Adrenal gland (tissue), 12 donors: Measurements from ENCODE around the gene S100A1. TPM values are rescaled to one million over a fixed set of nuclear protein-coding genes. Genes with fewer than 3 reads are reported as not detected.
"Not testable (repeated sequence)": the region's sequence is repeated elsewhere in the genome, so short reads cannot be mapped to it uniquely, and the experiment has no call there.

ENCODE experiments used
- DNase-seq, 7 donors: peaks; one replicate each; pipeline ENCODE4 v3.0.0-alpha.2; 2019 to 2020
- H3K27ac ChIP-seq, 5 donors: fragments of 200-600 bp; sonication (generic) in 4 of 5; 1 replicate in 3 of 5; 2 replicates in 2 of 5; pipeline versions ENCODE4 v1.5.1 to v1.8.0; 2016 to 2020; ENCODE audit warnings: mild to moderate bottlenecking in 1 of 5
- H3K27me3 ChIP-seq: fragments of 200-600 bp; 2 replicates; pipeline ENCODE4 v1.8.0; 2021
- H3K36me3 ChIP-seq, 2 donors: fragments of 200-600 bp; replicated peaks in 1 of 2; 1 replicate in 1 of 2; 2 replicates in 1 of 2; pipeline versions ENCODE4 v1.5.1 to v1.8.0; 2018 to 2022
- H3K4me1 ChIP-seq, 2 donors: fragments of 200-600 bp; replicated peaks in 1 of 2; 1 replicate in 1 of 2; 2 replicates in 1 of 2; pipeline versions ENCODE4 v1.5.1 to v1.8.0; 2018 to 2021
- H3K4me3 ChIP-seq, 4 donors: fragments of 200-600 bp; sonication (generic) in 3 of 4; one replicate each; pipeline ENCODE4 v1.5.1; 2016 to 2018
- H3K9me3 ChIP-seq, 3 donors: fragments of 200-600 bp; sonication (generic) in 1 of 3; replicated peaks in 1 of 3; 1 replicate in 2 of 3; 2 replicates in 1 of 3; pipeline versions ENCODE4 v1.5.1 to v1.8.0; 2016 to 2021
- POLR2A ChIP-seq, 2 donors: fragments of 450-650 bp; IDR thresholded peaks; one replicate each; pipeline ENCODE4 v1.6.1; 2017; ENCODE audit warnings: antibody characterized with exemption in 2 of 2, mild to moderate bottlenecking in 2 of 2, moderate library complexity in 1 of 2
- WGBS, 4 donors: extraction: QIAGEN DNeasy Blood & Tissue Kit in 2 of 4; methylation state at CpG; one replicate each; pipeline versions ENCODE4 v1.1.5 to v1.1.7; 2013 to 2017; 5-methylcytosine and 5-hydroxymethylcytosine counted together
- intact Hi-C, 2 donors: fragments of 100-400 bp; cut with DNase I; formaldehyde crosslinking; loops; one replicate each; pipeline versions ENCODE4 v1.14.1 to v1.15.0; 2022 to 2023
- polyA plus RNA-seq, 3 donors: library from polyadenylated mRNA; stranded (reverse); fragments of 200-250 nt in 2 of 3; fragments of 350-450 nt in 1 of 3; fragmentation: Illumina TruSeq in 1 of 3; extraction: RNeasy Lipid Tissue Mini Kit (QIAGEN cat#74804) in 1 of 3; gene quantifications; one replicate each; pipeline ENCODE4 v1.2.3, GENCODE V29; 2013 to 2014
- total RNA-seq, 9 donors: library from RNA; depleted of rRNA in 4 of 9; stranded (reverse); fragments of >200 nt in 4 of 9; fragments of 120-200 nt in 1 of 9; fragmentation: NEBNext Ultra II Directional in 1 of 9; extraction: Animal tissue kit (Norgen Biotek cat#: 25700) in 1 of 9; gene quantifications; one replicate each; pipeline versions ENCODE4 v1.1.0 to v1.2.4, GENCODE V29; 2013 to 2023
- TF ChIP-seq, protein P1 (sequence below), 6 experiments: fragments of 450-650 bp in 4 of 6; fragments of 200-600 bp in 2 of 6; sonication (generic) in 1 of 6; IDR thresholded peaks; 1 replicate in 5 of 6; 2 replicates in 1 of 6; pipeline versions ENCODE4 v1.5.1 to v1.8.0; 2016 to 2021; ENCODE audit warnings: antibody characterized with exemption in 6 of 6, mild to moderate bottlenecking in 2 of 6, moderate library complexity in 1 of 6
- donor health status: healthy with polysubstance abuse.
- donor health status: Bipolar disorder and iron deficiency.
- donor health status: DM: yes; HTN: yes; CAD: no.
- donor health status: DM: no; HTN: no; CAD: no.
- donor health status: DM: no; HTN: no; CAD: no.
- donor health status: DM: yes; HTN: yes; CAD: no.

The S100A1 gene
- total and polyA plus RNA-seq, 12 donors = 0.55 to 12.3 (median 2.0) TPM; not detected in 4

DNA sequence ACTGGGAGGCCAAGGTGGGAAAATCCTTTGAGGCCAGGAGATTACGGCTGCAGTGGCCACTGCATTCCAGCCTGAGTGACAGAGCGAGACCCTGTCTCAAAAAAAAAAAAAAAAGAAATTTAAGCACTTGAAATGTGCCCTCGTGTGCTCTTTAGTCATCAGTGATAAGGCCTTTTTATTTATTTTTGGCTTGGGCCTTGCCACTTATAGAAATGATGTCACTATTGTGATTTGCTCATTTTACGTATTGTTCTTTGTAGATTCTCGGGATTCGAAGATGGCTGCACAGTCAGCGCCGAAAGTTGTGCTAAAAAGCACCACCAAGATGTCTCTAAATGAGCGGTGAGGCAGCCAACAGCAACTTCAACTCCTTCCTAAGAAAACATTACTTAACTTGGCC is 8.1 kb downstream of the S100A1 start:
- no peak for DNase-seq
- H3K27ac ChIP-seq = peak overlapping the region in 2 of 5 donors; percentile 16 to 100
- TF ChIP-seq, protein P1, sequence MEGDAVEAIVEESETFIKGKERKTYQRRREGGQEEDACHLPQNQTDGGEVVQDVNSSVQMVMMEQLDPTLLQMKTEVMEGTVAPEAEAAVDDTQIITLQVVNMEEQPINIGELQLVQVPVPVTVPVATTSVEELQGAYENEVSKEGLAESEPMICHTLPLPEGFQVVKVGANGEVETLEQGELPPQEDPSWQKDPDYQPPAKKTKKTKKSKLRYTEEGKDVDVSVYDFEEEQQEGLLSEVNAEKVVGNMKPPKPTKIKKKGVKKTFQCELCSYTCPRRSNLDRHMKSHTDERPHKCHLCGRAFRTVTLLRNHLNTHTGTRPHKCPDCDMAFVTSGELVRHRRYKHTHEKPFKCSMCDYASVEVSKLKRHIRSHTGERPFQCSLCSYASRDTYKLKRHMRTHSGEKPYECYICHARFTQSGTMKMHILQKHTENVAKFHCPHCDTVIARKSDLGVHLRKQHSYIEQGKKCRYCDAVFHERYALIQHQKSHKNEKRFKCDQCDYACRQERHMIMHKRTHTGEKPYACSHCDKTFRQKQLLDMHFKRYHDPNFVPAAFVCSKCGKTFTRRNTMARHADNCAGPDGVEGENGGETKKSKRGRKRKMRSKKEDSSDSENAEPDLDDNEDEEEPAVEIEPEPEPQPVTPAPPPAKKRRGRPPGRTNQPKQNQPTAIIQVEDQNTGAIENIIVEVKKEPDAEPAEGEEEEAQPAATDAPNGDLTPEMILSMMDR (IDR thresholded peaks at IDR 0.05) = no peak
- TF ChIP-seq POLR2A (IDR thresholded peaks at IDR 0.05) = no peak
- no peaks in the 10 kb centered on the region for H3K9me3 ChIP-seq
- WGBS, 4 donors = 80 to 88% (median 87%) methylated on average over 9 of the region's 9 CpGs
- peaks cover 25 to 41% of the 10 kb centered on the region in 2 donors for H3K4me1 ChIP-seq
- no peaks in the 10 kb centered on the region for H3K27me3 ChIP-seq
- intact Hi-C loops = no loop called here
- no peak overlapping the region for H3K4me3 ChIP-seq
- peaks cover 0 to 52% of the 10 kb centered on the region in 2 donors for H3K36me3 ChIP-seq

DNA sequence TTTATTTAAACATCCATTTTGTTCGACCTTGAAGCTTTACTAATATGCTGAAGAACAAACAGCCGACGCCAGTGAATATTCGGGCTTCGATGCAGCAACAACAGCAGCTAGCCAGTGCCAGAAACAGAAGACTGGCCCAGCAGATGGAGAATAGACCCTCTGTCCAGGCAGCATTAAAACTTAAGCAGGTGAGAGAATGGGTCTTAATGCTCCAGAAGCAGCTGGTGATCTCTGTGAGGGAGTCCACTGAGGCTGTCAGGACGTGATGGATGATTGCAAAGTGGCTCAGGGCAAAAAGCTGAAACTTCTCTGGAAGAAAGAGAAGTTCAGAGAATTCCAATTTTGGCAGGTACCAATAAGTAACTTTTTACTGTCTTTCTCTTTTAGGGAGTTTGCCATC is 10.0 kb downstream of the S100A1 start:
- peak overlapping the region in 3 of 5 donors; percentile 6 to 100 (median 50) for H3K27ac ChIP-seq
- TF ChIP-seq, protein P1 (IDR thresholded peaks at IDR 0.05) = no peak
- TF ChIP-seq POLR2A (IDR thresholded peaks at IDR 0.05) = peak in 1 of 2 donors; percentile 19
- no peaks in the 10 kb centered on the region for H3K27me3 ChIP-seq
- H3K4me3 ChIP-seq = no peak overlapping the region
- H3K36me3 ChIP-seq = peaks cover 0 to 71% of the 10 kb centered on the region in 2 donors
- intact Hi-C loops = no loop called here
- H3K9me3 ChIP-seq = no peaks in the 10 kb centered on the region
- DNase-seq = peak in 1 of 7 donors; percentile 39
- 42 to 61% (median 55%) methylated on average over 6 of the region's 6 CpGs for WGBS, 4 donors
- H3K4me1 ChIP-seq = peaks cover 23 to 43% of the 10 kb centered on the region in 2 donors

DNA sequence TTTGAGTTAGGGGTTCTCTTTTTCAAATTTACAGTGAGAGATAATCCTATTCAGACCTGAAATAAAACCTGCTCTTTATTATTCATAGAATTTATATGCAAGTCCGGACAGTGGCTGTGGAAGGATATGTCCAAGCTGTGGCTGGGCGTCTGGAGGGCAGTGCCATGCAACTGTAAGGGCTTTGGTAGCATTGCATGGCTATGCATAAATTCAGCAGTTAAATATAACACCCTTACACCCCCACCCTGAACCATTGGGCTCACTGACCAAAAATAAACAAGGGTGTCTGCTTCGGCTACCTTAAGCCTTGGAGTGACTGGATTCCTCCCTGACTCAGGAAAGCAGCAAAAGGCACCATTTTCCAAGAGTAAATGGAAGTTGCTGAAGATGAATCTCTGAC is 11.0 kb downstream of the S100A1 start:
- Histone ChIP-seq H3K36me3 (peaks cover 0 to 81% of the 10 kb centered on the region in 2 donors), H3K27ac (no peak overlapping the region), H3K4me1 (peaks cover 23 to 52% of the 10 kb centered on the region in 2 donors), H3K9me3 (no peaks in the 10 kb centered on the region), H3K27me3 (no peaks in the 10 kb centered on the region), H3K4me3 (no peak overlapping the region)
- intact Hi-C loops = no loop called here
- TF ChIP-seq, protein P1 (IDR thresholded peaks at IDR 0.05) = no peak
- TF ChIP-seq POLR2A (IDR thresholded peaks at IDR 0.05) = no peak
- no peak for DNase-seq
- 77 to 87% (median 80%) methylated on average over 3 of the region's 3 CpGs for WGBS, 4 donors

DNA sequence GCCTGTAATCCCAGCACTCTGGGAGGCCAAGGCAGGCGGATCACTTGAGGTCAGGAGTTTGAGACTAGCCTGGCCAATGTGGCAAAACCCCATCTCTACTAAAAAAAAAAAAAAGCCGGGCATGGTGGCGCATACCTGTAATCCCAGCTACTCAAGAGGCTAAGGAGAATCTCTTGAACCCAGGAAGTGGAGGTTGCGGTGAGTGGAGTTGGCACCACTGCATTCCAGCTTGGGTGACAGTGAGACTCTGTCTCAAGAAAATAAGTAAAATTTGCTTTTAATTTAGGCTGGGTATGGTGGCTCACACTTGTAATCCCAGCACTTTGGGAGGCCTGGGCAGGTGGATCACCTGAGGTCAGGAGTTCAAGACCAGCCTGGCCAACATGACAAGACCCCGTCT is 12.0 kb downstream of the S100A1 start:
- peaks cover 0 to 89% of the 10 kb centered on the region in 2 donors for H3K36me3 ChIP-seq
- H3K4me1 ChIP-seq = peaks cover 21 to 46% of the 10 kb centered on the region in 2 donors
- H3K27ac ChIP-seq, H3K27me3 ChIP-seq, DNase-seq, H3K9me3 ChIP-seq, intact Hi-C loops, H3K4me3 ChIP-seq: not testable (repeated sequence)
- 89 to 97% (median 95%) methylated on average over 5 of the region's 5 CpGs for WGBS, 4 donors

DNA sequence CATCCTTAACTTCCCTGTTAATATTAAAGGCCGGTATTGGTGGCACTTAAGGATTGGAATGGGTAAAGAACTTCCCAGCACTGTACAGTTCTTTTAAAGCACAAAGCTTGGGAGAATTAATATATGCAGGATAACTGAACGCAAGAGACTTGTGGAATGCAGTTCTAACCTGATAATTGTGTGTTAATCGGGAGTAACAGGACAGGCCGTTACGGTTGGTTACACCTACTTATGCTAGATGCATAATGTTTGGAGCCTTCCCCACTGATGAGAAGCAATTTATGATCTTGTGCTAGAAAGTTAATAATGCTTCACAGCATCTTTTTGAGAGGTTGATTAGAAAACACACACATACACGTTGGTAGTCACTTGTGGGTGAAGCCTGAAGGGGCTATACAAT is 12.6 kb downstream of the S100A1 start:
- no peaks in the 10 kb centered on the region for H3K9me3 ChIP-seq
- H3K27ac ChIP-seq = no peak overlapping the region
- H3K4me1 ChIP-seq = peaks cover 15 to 39% of the 10 kb centered on the region in 2 donors
- no peaks in the 10 kb centered on the region for H3K27me3 ChIP-seq
- intact Hi-C loops = no loop called here
- WGBS, 4 donors = 72 to 84% (median 75%) methylated on average over 6 of the region's 6 CpGs
- no peak overlapping the region for H3K4me3 ChIP-seq
- DNase-seq = no peak
- peaks cover 0 to 96% of the 10 kb centered on the region in 2 donors for H3K36me3 ChIP-seq
- TF ChIP-seq, protein P1 (IDR thresholded peaks at IDR 0.05) = no peak
- TF ChIP-seq POLR2A (IDR thresholded peaks at IDR 0.05) = no peak
